ENCODE measurements around the gene GTSE1. TPM values are rescaled to one million over a fixed set of nuclear protein-coding genes. Genes with fewer than 3 reads are reported as not detected.

GTSE1 gene
- total and polyA plus RNA-seq, 2 donors (not counting 1 experiment from before 2014, with no cell fraction given): 2.0 to 3.6 TPM

DNA sequence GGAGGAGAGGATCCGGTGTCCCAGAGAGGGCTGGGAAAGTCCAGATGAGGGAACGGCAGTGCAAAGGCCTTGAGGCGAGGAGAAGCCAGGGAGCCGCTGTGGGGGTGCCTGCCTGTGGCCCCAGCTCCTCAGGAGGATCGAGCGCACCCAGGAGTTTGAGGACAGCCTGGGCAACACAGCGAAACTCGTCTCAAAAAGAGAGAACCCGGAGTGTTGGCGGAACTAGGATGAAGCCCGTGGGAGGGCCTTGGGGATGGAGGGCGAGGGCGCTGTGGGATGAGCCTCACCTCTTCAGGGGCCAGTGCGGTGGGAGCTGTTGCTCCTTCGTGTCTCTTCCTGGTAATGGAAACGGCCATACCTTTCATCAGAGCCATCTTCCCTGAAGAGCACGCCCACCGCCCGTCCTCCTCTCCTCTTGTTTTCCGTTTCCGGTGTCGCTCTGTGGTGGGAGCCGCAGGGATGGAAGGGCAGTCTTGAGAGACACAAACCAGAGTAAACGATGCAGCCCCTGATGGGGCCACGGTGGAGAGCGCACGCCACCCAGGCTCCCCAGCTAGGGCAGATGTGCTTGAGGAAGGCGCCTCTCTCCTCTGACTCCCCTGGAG lies 54.6 kb downstream of the GTSE1 start:
- no peak overlapping the region for H3K4me3 ChIP-seq (replicated peaks in 1 of 4; ENCODE audit: control extremely low read depth in 1 of 4, insufficient read depth in 1 of 4, low read depth in 3 of 4, low read length in 4 of 4)
- TF ChIP-seq, protein P1, sequence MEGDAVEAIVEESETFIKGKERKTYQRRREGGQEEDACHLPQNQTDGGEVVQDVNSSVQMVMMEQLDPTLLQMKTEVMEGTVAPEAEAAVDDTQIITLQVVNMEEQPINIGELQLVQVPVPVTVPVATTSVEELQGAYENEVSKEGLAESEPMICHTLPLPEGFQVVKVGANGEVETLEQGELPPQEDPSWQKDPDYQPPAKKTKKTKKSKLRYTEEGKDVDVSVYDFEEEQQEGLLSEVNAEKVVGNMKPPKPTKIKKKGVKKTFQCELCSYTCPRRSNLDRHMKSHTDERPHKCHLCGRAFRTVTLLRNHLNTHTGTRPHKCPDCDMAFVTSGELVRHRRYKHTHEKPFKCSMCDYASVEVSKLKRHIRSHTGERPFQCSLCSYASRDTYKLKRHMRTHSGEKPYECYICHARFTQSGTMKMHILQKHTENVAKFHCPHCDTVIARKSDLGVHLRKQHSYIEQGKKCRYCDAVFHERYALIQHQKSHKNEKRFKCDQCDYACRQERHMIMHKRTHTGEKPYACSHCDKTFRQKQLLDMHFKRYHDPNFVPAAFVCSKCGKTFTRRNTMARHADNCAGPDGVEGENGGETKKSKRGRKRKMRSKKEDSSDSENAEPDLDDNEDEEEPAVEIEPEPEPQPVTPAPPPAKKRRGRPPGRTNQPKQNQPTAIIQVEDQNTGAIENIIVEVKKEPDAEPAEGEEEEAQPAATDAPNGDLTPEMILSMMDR (conservative IDR thresholded peaks at IDR 0.05 in 1 of 2, IDR thresholded peaks at IDR 0.05 in 1 of 2; ENCODE audit: low read depth in 1 of 2, low read length in 2 of 2): no peak
- no peak for TF ChIP-seq EZH2 (IDR thresholded peaks at IDR 0.05; ENCODE audit: low read length, missing control alignments)
- no peaks in the 10 kb centered on the region for H3K27me3 ChIP-seq (ENCODE audit: control insufficient read depth, insufficient read depth, low read length)
- H4K20me1 ChIP-seq (ENCODE audit: control insufficient read depth, extremely low read depth, insufficient read depth, low read length): no peaks in the 10 kb centered on the region
- H3K36me3 ChIP-seq (ENCODE audit: control insufficient read depth, insufficient read depth, low read length): peaks cover 40% of the 10 kb centered on the region
- no peak for DNase-seq (ENCODE audit: low read depth in 2 of 2)
- H3K9me3 ChIP-seq (ENCODE audit: control insufficient read depth, insufficient read depth, low read depth, low read length): no peaks in the 10 kb centered on the region
- no peak overlapping the region for H2AFZ ChIP-seq (ENCODE audit: low read length)
- H3K9ac ChIP-seq (ENCODE audit: insufficient read depth, low read length): no peak overlapping the region
- no peaks in the 10 kb centered on the region for H3K79me2 ChIP-seq (ENCODE audit: control insufficient read depth, insufficient read depth, low read length)
- no peaks in the 10 kb centered on the region for H3K4me1 ChIP-seq (ENCODE audit: control insufficient read depth, extremely low read depth, insufficient read depth, low read length)
- no peak overlapping the region for H3K4me2 ChIP-seq (ENCODE audit: extremely low read depth, insufficient read depth, low read length)
- H3K27ac ChIP-seq (ENCODE audit: insufficient read depth, low read length): no peak overlapping the region

DNA sequence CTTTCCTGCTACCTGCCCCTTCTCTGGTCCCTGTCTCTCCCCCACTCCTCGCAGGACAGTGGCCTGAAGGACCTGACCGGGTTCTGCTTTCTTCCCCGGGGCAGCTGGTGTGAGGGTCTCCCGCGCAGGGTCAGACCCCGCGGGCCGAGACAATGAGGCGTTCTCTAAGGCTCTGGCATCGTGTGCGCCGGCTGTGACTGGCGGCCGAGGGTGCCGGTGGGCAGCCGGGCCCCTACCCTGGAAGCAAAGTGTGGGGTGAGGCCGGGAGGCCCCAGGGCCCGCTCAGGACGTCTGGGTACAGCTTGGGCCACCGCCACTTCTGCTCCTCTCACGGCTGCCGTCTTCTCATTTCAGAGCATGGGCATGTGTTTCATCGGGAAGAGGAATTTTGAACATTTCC lies 55.1 kb downstream of the GTSE1 start:
- Histone ChIP-seq H3K36me3 (ENCODE audit: control insufficient read depth, insufficient read depth, low read length) (peaks cover 40% of the 10 kb centered on the region), H3K79me2 (ENCODE audit: control insufficient read depth, insufficient read depth, low read length) (no peaks in the 10 kb centered on the region), H4K20me1 (ENCODE audit: control insufficient read depth, extremely low read depth, insufficient read depth, low read length) (no peaks in the 10 kb centered on the region), H3K27me3 (ENCODE audit: control insufficient read depth, insufficient read depth, low read length) (no peaks in the 10 kb centered on the region), H2AFZ (ENCODE audit: low read length) (no peak overlapping the region), H3K4me1 (ENCODE audit: control insufficient read depth, extremely low read depth, insufficient read depth, low read length) (no peaks in the 10 kb centered on the region), H3K27ac (ENCODE audit: insufficient read depth, low read length) (no peak overlapping the region), H3K4me3 (replicated peaks in 1 of 4; ENCODE audit: control extremely low read depth in 1 of 4, insufficient read depth in 1 of 4, low read depth in 3 of 4, low read length in 4 of 4) (no peak overlapping the region), H3K4me2 (ENCODE audit: extremely low read depth, insufficient read depth, low read length) (no peak overlapping the region), H3K9me3 (ENCODE audit: control insufficient read depth, insufficient read depth, low read depth, low read length) (no peaks in the 10 kb centered on the region), H3K9ac (ENCODE audit: insufficient read depth, low read length) (no peak overlapping the region)
- TF ChIP-seq, protein P1 (conservative IDR thresholded peaks at IDR 0.05 in 1 of 2, IDR thresholded peaks at IDR 0.05 in 1 of 2; ENCODE audit: low read depth in 1 of 2, low read length in 2 of 2): no peak
- no peak for DNase-seq (ENCODE audit: low read depth in 2 of 2)

DNA sequence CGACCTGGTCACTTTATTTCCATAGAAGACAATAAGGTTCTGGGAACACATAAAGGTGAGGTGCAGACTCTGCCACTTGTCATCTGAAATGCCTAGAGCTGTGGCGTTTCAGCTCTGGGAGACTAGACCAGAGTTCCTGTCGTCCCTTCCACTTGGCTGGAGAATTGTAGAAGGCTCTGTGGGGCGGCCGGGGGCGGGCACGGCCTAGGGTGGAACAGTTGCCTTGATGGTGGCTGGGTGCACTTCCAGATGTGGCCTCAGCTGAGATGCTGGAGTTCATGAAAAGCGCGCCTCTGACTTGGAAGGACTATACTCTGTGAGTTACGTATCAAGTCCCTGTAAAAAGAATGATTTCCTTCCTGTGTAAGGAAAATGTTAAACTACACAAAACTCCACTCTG lies 55.6 kb downstream of the GTSE1 start:
- H2AFZ ChIP-seq (ENCODE audit: low read length): no peak overlapping the region
- no peak overlapping the region for H3K4me2 ChIP-seq (ENCODE audit: extremely low read depth, insufficient read depth, low read length)
- H3K9ac ChIP-seq (ENCODE audit: insufficient read depth, low read length): no peak overlapping the region
- H3K27me3 ChIP-seq (ENCODE audit: control insufficient read depth, insufficient read depth, low read length): no peaks in the 10 kb centered on the region
- H3K36me3 ChIP-seq (ENCODE audit: control insufficient read depth, insufficient read depth, low read length): peaks cover 38% of the 10 kb centered on the region
- H3K79me2 ChIP-seq (ENCODE audit: control insufficient read depth, insufficient read depth, low read length): no peaks in the 10 kb centered on the region
- DNase-seq (ENCODE audit: low read depth in 2 of 2): no peak
- H3K9me3 ChIP-seq (ENCODE audit: control insufficient read depth, insufficient read depth, low read depth, low read length): no peaks in the 10 kb centered on the region
- no peaks in the 10 kb centered on the region for H3K4me1 ChIP-seq (ENCODE audit: control insufficient read depth, extremely low read depth, insufficient read depth, low read length)
- H3K27ac ChIP-seq (ENCODE audit: insufficient read depth, low read length): no peak overlapping the region
- H3K4me3 ChIP-seq (replicated peaks in 1 of 4; ENCODE audit: control extremely low read depth in 1 of 4, insufficient read depth in 1 of 4, low read depth in 3 of 4, low read length in 4 of 4): no peak overlapping the region
- TF ChIP-seq, protein P1 (conservative IDR thresholded peaks at IDR 0.05 in 1 of 2, IDR thresholded peaks at IDR 0.05 in 1 of 2; ENCODE audit: low read depth in 1 of 2, low read length in 2 of 2): no peak
- TF ChIP-seq EZH2 (IDR thresholded peaks at IDR 0.05; ENCODE audit: low read length, missing control alignments): no peak
- H4K20me1 ChIP-seq (ENCODE audit: control insufficient read depth, extremely low read depth, insufficient read depth, low read length): no peaks in the 10 kb centered on the region

All from fibroblast of lung (primary cell).